Measurements from ENCODE around the gene TTN. TPM values are rescaled to one million over a fixed set of nuclear protein-coding genes. Genes with fewer than 3 reads are reported as not detected.

Gene TTN
- total and polyA plus RNA-seq, 2 of the 8 experiments (the other 6 are each of a cell fraction or from before 2014, with no cell fraction given), result 0.30 to 9.7 TPM

DNA sequence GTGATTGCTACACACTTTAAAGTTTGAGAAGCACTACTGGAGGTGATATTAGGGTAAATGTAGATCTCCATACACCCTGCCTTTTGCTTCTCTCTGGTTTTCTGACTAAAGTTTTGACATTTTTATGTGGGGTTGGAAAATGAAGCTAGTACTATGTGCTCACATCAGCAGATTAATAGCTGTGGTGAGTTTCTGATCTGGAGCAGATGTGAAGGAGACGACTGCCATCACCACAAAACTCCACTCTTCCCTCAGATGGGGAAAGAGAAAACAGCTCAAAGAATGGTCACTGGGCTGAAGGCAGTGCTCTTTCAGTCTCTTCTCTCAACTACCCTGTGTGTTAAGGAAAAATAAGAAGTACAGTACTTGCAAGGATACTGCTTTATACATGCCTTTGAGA is 289.7 kb downstream of the TTN start:
- Histone ChIP-seq H2AFZ (ENCODE audit: low read length) (no peak overlapping the region), H3K79me2 (ENCODE audit: control insufficient read depth in 1 of 2, insufficient read depth in 2 of 2, low read length in 2 of 2) (no peaks in the 10 kb centered on the region), H3K79me1 (ENCODE audit: low read depth, low read length) (no peaks in the 10 kb centered on the region), H4K8ac (ENCODE audit: extremely low read depth, insufficient read depth, low read length) (no peak overlapping the region), H3K23ac (ENCODE audit: insufficient read length) (no peak overlapping the region), H2BK20ac (ENCODE audit: low read length) (no peak overlapping the region), H3K23me2 (ENCODE audit: low read depth, low read length) (no peaks in the 10 kb centered on the region), H3K18ac (ENCODE audit: extremely low read depth, low read length) (no peak overlapping the region), H2BK120ac (replicated peaks; ENCODE audit: low read depth, low read length) (no peak overlapping the region), H4K5ac (ENCODE audit: insufficient read length, low read depth, low read length) (no peak overlapping the region), H3K27ac (ENCODE audit: low read depth, low read length) (no peak overlapping the region), H3K4ac (replicated peaks; ENCODE audit: insufficient read length, low read depth, low read length) (no peak overlapping the region), H2BK12ac (ENCODE audit: low read depth, low read length) (no peak overlapping the region), H3K9ac (replicated peaks in 1 of 4; ENCODE audit: extremely low read depth in 1 of 4, low read depth in 3 of 4, low read length in 3 of 4) (no peak overlapping the region), H2BK5ac (ENCODE audit: low read depth, low read length) (no peak overlapping the region), H3K27me3 (replicated peaks in 1 of 4; ENCODE audit: control insufficient read depth in 3 of 4, extremely low read depth in 1 of 4, insufficient read depth in 3 of 4, low read length in 3 of 4) (no peaks in the 10 kb centered on the region), H2BK15ac (ENCODE audit: low read length) (no peak overlapping the region), H3K4me3 (ENCODE audit: extremely low read depth in 1 of 4, insufficient read depth in 2 of 4, low read depth in 3 of 4, low read length in 4 of 4) (no peak overlapping the region), H3K14ac (ENCODE audit: insufficient read length) (no peak overlapping the region), H4K20me1 (replicated peaks in 1 of 2; ENCODE audit: control insufficient read depth in 1 of 2, insufficient read depth in 2 of 2, low read length in 2 of 2) (no peaks in the 10 kb centered on the region), H3K9me3 (ENCODE audit: insufficient read depth in 2 of 2, low read depth in 1 of 2, low read length in 1 of 2) (no peaks in the 10 kb centered on the region), H3K4me1 (replicated peaks in 1 of 4; ENCODE audit: control insufficient read depth in 3 of 4, insufficient read depth in 4 of 4, low read length in 3 of 4) (no peaks in the 10 kb centered on the region), H3K56ac (replicated peaks; ENCODE audit: insufficient read length, low read depth, low read length) (no peak overlapping the region), H4K91ac (replicated peaks; ENCODE audit: insufficient read length, low read length) (no peak overlapping the region), H3K4me2 (ENCODE audit: insufficient read depth in 1 of 2, low read depth in 2 of 2, low read length in 2 of 2) (no peak overlapping the region), H2AK5ac (ENCODE audit: low read depth, low read length) (no peak overlapping the region), H3K36me3 (ENCODE audit: control insufficient read depth in 2 of 4, insufficient read depth in 4 of 4, low read length in 3 of 4) (no peaks in the 10 kb centered on the region; a peak in 1 of 8 replicates)
- DNase-seq (ENCODE audit: low read depth in 1 of 2, low spot score in 2 of 2) (no peak), FAIRE-seq (no peak)
- ChIA-PET POLR2A (ENCODE audit: partially characterized antibody) (no interaction called here), CTCF (ENCODE audit: partially characterized antibody) (interaction anchor here (1.0 to 1.6 kb wide), 6 partner anchors 9 to 406 kb away, joined by 3 to 8 read pairs (median 4); no protein-coding TSS in a partner anchor)
- TF ChIP-seq, protein P1, sequence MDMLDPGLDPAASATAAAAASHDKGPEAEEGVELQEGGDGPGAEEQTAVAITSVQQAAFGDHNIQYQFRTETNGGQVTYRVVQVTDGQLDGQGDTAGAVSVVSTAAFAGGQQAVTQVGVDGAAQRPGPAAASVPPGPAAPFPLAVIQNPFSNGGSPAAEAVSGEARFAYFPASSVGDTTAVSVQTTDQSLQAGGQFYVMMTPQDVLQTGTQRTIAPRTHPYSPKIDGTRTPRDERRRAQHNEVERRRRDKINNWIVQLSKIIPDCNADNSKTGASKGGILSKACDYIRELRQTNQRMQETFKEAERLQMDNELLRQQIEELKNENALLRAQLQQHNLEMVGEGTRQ (IDR thresholded peaks at IDR 0.05; ENCODE audit: low read length), result no peak
- TF ChIP-seq SP2 (IDR thresholded peaks at IDR 0.05; ENCODE audit: low read length) (no peak), CREB1 (IDR thresholded peaks at IDR 0.05) (no peak)
- 82% methylated on average over 1 of the region's 1 CpG; no CpG with 5 or more reads in 1 of the 2 experiments for WGBS, 2 experiments (ENCODE audit: extremely low coverage in 1 of 2, insufficient coverage in 1 of 2, insufficient read length in 1 of 2, insufficient replicate concordance in 2 of 2, low coverage in 1 of 2, low lambda C conversion rate in 2 of 2, missing lambda C conversion rate in 1 of 2)

Measured in H1 (cell line).